Liver (tissue), 9 donors: ENCODE measurements around the gene TARDBP. TPM values are rescaled to one million over a fixed set of nuclear protein-coding genes. Genes with fewer than 3 reads are reported as not detected.

Experiments
- DNase-seq: peaks from one replicate; pipeline ENCODE4 v3.0.0-alpha.2; 2017; ENCODE audit warnings: low spot score
- H3K27ac ChIP-seq, 2 donors: one replicate each; pipeline ENCODE4 v1.7.0; 2013; ENCODE audit warnings: inconsistent platforms in 2 of 2, low read length in 2 of 2, control low read depth in 1 of 2, low read depth in 1 of 2, mild to moderate bottlenecking in 1 of 2
- H3K27me3 ChIP-seq, 4 donors: one replicate each; pipeline versions ENCODE4 v1.6.1 to v1.7.0; 2013; ENCODE audit warnings: low read length in 3 of 4, inconsistent platforms in 1 of 4, mild to moderate bottlenecking in 1 of 4, moderate library complexity in 1 of 4; ENCODE audit not compliant: control insufficient read depth in 4 of 4, insufficient read depth in 4 of 4
- H3K36me3 ChIP-seq, 4 donors: one replicate each; pipeline versions ENCODE4 v1.6.1 to v1.7.0; 2013; ENCODE audit warnings: low read length in 3 of 4, mild to moderate bottlenecking in 3 of 4, low read depth in 1 of 4, moderate library complexity in 1 of 4; ENCODE audit not compliant: control insufficient read depth in 4 of 4, insufficient read depth in 3 of 4
- H3K4me1 ChIP-seq, 4 donors: one replicate each; pipeline versions ENCODE4 v1.6.1 to v1.7.0; 2013; ENCODE audit warnings: low read length in 3 of 4, mild to moderate bottlenecking in 3 of 4, moderate library complexity in 1 of 4; ENCODE audit not compliant: control insufficient read depth in 4 of 4, insufficient read depth in 4 of 4
- H3K4me3 ChIP-seq, 3 donors: one replicate each; pipeline versions ENCODE4 v1.6.1 to v1.7.0; 2013; ENCODE audit warnings: low read length in 3 of 3, control low read depth in 1 of 3, low read depth in 1 of 3, mild to moderate bottlenecking in 1 of 3
- H3K9ac ChIP-seq, 2 donors: one replicate each; pipeline ENCODE4 v1.7.0; 2013; ENCODE audit warnings: low read length in 2 of 2, mild to moderate bottlenecking in 2 of 2, moderate library complexity in 2 of 2, control low read depth in 1 of 2, low read depth in 1 of 2
- H3K9me3 ChIP-seq, 4 donors: one replicate each; pipeline versions ENCODE4 v1.6.1 to v1.7.0; 2013; ENCODE audit warnings: low read length in 3 of 4; ENCODE audit not compliant: control insufficient read depth in 4 of 4
- CTCF ChIP-seq: fragments of 150-350 bp; IDR thresholded peaks from 2 replicates; pipeline ENCODE4 v1.5.1; 2017; ENCODE audit warnings: improper control_type of control experiment, low read depth, low read length; ENCODE audit not compliant: missing input control
- EGR1 ChIP-seq, 2 donors: IDR thresholded peaks; 2 replicates each; pipeline ENCODE4 v1.6.1; 2016 to 2018; ENCODE audit warnings: antibody characterized with exemption in 2 of 2, low read depth in 2 of 2
- FOXA1 ChIP-seq: IDR thresholded peaks from 2 replicates; pipeline ENCODE4 v1.6.1; 2016; ENCODE audit warnings: antibody characterized with exemption
- GABPA ChIP-seq, 2 donors: IDR thresholded peaks in 1 of 2; conservative IDR thresholded peaks in 1 of 2; 2 replicates each; pipeline ENCODE4 v1.6.1; 2016; ENCODE audit warnings: antibody characterized with exemption in 2 of 2, mild to moderate bottlenecking in 1 of 2, moderate library complexity in 1 of 2
- HNF4A ChIP-seq, 2 donors: conservative IDR thresholded peaks; 2 replicates each; pipeline ENCODE4 v1.6.1; 2016; ENCODE audit warnings: antibody characterized with exemption in 2 of 2, mild to moderate bottlenecking in 2 of 2
- JUND ChIP-seq, 2 donors: IDR thresholded peaks; 2 replicates each; pipeline ENCODE4 v1.6.1; 2016; ENCODE audit warnings: antibody characterized with exemption in 2 of 2
- MAX ChIP-seq: IDR thresholded peaks from 2 replicates; pipeline ENCODE4 v1.6.1; 2016; ENCODE audit warnings: antibody characterized with exemption
- NR2F2 ChIP-seq: IDR thresholded peaks from 2 replicates; pipeline ENCODE4 v1.6.1; 2016; ENCODE audit warnings: antibody characterized with exemption
- RAD21 ChIP-seq, 2 donors: IDR thresholded peaks; 2 replicates each; pipeline ENCODE4 v1.6.1; 2016; ENCODE audit warnings: antibody characterized with exemption in 2 of 2, mild to moderate bottlenecking in 2 of 2
- REST ChIP-seq: IDR thresholded peaks from 2 replicates; pipeline ENCODE4 v1.6.1; 2016; ENCODE audit warnings: antibody characterized with exemption, mild to moderate bottlenecking
- RXRA ChIP-seq, 2 donors: IDR thresholded peaks; 2 replicates each; pipeline ENCODE4 v1.6.1; 2017 to 2018; ENCODE audit warnings: antibody characterized with exemption in 2 of 2, mild to moderate bottlenecking in 1 of 2
- SP1 ChIP-seq: IDR thresholded peaks from 2 replicates; pipeline ENCODE4 v1.6.1; 2018; ENCODE audit warnings: antibody characterized with exemption, mild to moderate bottlenecking
- TAF1 ChIP-seq: conservative IDR thresholded peaks from 2 replicates; pipeline ENCODE4 v1.6.1; 2016; ENCODE audit warnings: antibody characterized with exemption, mild to moderate bottlenecking
- YY1 ChIP-seq: IDR thresholded peaks from 2 replicates; pipeline ENCODE4 v1.6.1; 2016; ENCODE audit warnings: antibody characterized with exemption, mild to moderate bottlenecking
- ZBTB33 ChIP-seq: IDR thresholded peaks from 2 replicates; pipeline ENCODE4 v1.6.1; 2016; ENCODE audit warnings: antibody characterized with exemption
- WGBS: extraction: QIAGEN DNeasy Blood & Tissue Kit; methylation state at CpG from one replicate; pipeline ENCODE4 v1.1.7; 2013; 5-methylcytosine and 5-hydroxymethylcytosine counted together
- polyA plus RNA-seq, 2 donors: library from polyadenylated mRNA; stranded (reverse) in 1 of 2; unstranded in 1 of 2; fragments of 200-250 nt in 1 of 2; fragments of >200 nt in 1 of 2; fragmentation: Nextera tagmentation in 1 of 2; extraction: Ambion mirVana in 1 of 2; gene quantifications; one replicate each; pipeline versions ENCODE4 v1.2.1 to v1.2.3, GENCODE V29; 2013 to 2015
- total RNA-seq, 2 donors: library from RNA; depleted of rRNA; stranded (reverse); fragments of >200 nt; gene quantifications; one replicate each; pipeline ENCODE4 v1.2.3, GENCODE V29; 2014
- donor health status: healthy.
- donor health status: healthy.
- donor health status: healthy.
- donor health status: healthy.
- donor health status: healthy.

The TARDBP gene
- total and polyA plus RNA-seq, 4 donors, result 44.4 to 87.6 (median 79.2) TPM

GRCh38 chr1:10996100-10996499 is 16.4 kb upstream of the TARDBP start:
- whole genome bisulfite sequencing, result 92% methylated on average over 3 of the region's 3 CpGs
- H3K27me3 ChIP-seq, result no peaks in the 10 kb centered on the region
- no peaks in the 10 kb centered on the region for H3K9me3 ChIP-seq
- H3K36me3 ChIP-seq, result no peaks in the 10 kb centered on the region
- no peak for TF ChIP-seq SP1
- TF ChIP-seq EGR1 (IDR thresholded peaks at IDR 0.05; ENCODE audit: low read depth in 2 of 2), result no peak
- no peak for TF ChIP-seq YY1
- TF ChIP-seq NR2F2, result no peak
- TF ChIP-seq REST, result no peak
- TF ChIP-seq MAX, result no peak
- TF ChIP-seq FOXA1, result no peak
- no peak for TF ChIP-seq CTCF
- TF ChIP-seq HNF4A (conservative IDR thresholded peaks at IDR 0.05), result no peak
- no peak for TF ChIP-seq JUND (IDR thresholded peaks at IDR 0.05)
- no peak for TF ChIP-seq TAF1
- TF ChIP-seq RXRA (IDR thresholded peaks at IDR 0.05), result no peak
- TF ChIP-seq GABPA (IDR thresholded peaks at IDR 0.05 in 1 of 2, conservative IDR thresholded peaks at IDR 0.05 in 1 of 2), result no peak
- no peak for TF ChIP-seq ZBTB33
- TF ChIP-seq RAD21 (IDR thresholded peaks at IDR 0.05), result no peak
- no peak overlapping the region for H3K4me3 ChIP-seq
- H3K9ac ChIP-seq, result no peak overlapping the region
- H3K4me1 ChIP-seq, result no peaks in the 10 kb centered on the region
- no peak for DNase-seq
- no peak overlapping the region for H3K27ac ChIP-seq

DNA sequence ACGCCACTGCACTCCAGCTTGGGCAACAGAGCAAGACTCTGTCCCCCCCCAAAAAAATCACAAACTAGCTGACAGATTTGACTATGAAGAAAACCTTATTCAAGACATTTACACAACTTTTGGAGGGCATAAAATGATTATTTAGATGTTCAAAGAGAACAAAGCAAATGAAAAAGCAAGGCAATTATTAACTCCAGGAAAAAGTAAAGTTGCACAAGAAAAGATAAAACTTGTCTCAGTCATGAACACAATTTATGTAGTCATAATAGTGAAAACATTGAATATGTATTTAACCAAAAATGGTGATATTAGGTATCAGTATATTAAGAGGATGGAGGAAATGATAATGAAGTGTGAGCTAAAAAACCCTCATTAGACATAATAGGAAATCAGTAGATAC is 11.9 kb upstream of the TARDBP start:
- no peaks in the 10 kb centered on the region for H3K36me3 ChIP-seq
- DNase-seq, result no peak
- H3K4me1 ChIP-seq, result no peaks in the 10 kb centered on the region
- H3K4me3 ChIP-seq, result no peak overlapping the region
- H3K27me3 ChIP-seq, result no peaks in the 10 kb centered on the region
- WGBS, result 98% methylated on average over 1 of the region's 1 CpG
- no peak overlapping the region for H3K27ac ChIP-seq
- no peaks in the 10 kb centered on the region for H3K9me3 ChIP-seq
- H3K9ac ChIP-seq, result no peak overlapping the region
- no peak for TF ChIP-seq CTCF
- TF ChIP-seq ZBTB33, result no peak
- TF ChIP-seq YY1, result no peak
- TF ChIP-seq GABPA (IDR thresholded peaks at IDR 0.05 in 1 of 2, conservative IDR thresholded peaks at IDR 0.05 in 1 of 2), result no peak
- TF ChIP-seq MAX, result no peak
- TF ChIP-seq NR2F2, result no peak
- no peak for TF ChIP-seq REST
- no peak for TF ChIP-seq HNF4A (conservative IDR thresholded peaks at IDR 0.05)
